Sigmoid colon (tissue), 7 donors: ENCODE results near the gene SEMA5B. TPM values are rescaled to one million over a fixed set of nuclear protein-coding genes. Genes with fewer than 3 reads are reported as not detected.

Experiments
- DNase-seq: peaks from one replicate; pipeline ENCODE4 v3.0.0-alpha.2; 2019
- H3K27ac ChIP-seq, 4 donors: fragments of 200-600 bp; sonication (generic); one replicate each; pipeline ENCODE4 v1.5.1; 2016 to 2019; ENCODE audit warnings: mild to moderate bottlenecking in 1 of 4
- H3K27me3 ChIP-seq, 3 donors: fragments of 200-600 bp; sonication (generic); one replicate each; pipeline ENCODE4 v1.5.1; 2019; ENCODE audit warnings: mild to moderate bottlenecking in 1 of 3
- H3K36me3 ChIP-seq, 4 donors: fragments of 200-600 bp; sonication (generic); one replicate each; pipeline ENCODE4 v1.5.1; 2016 to 2019
- H3K4me1 ChIP-seq, 4 donors: fragments of 200-600 bp; sonication (generic); one replicate each; pipeline ENCODE4 v1.5.1; 2017 to 2019
- H3K4me3 ChIP-seq, 4 donors: fragments of 200-600 bp; sonication (generic); one replicate each; pipeline ENCODE4 v1.5.1; 2017 to 2019; ENCODE audit warnings: mild to moderate bottlenecking in 2 of 4, moderate library complexity in 1 of 4
- H3K9me3 ChIP-seq, 4 donors: fragments of 200-600 bp in 3 of 4; sonication (generic) in 3 of 4; one replicate each; pipeline versions ENCODE4 v1.5.1 to v1.6.1; 2013 to 2019
- EP300 ChIP-seq, 4 donors: sonication (generic); formaldehyde crosslinking; IDR thresholded peaks; one replicate each; pipeline ENCODE4 v1.6.1; 2017; ENCODE audit warnings: antibody characterized with exemption in 4 of 4
- POLR2A ChIP-seq, 2 donors: fragments of 450-650 bp; IDR thresholded peaks; one replicate each; pipeline ENCODE4 v1.6.1; 2016; ENCODE audit warnings: antibody characterized with exemption in 2 of 2, mild to moderate bottlenecking in 2 of 2, moderate library complexity in 2 of 2
- POLR2AphosphoS5 ChIP-seq, 4 donors: sonication (generic); formaldehyde crosslinking; IDR thresholded peaks; one replicate each; pipeline ENCODE4 v1.6.1; 2017; ENCODE audit warnings: antibody characterized with exemption in 4 of 4
- WGBS, 2 donors: extraction: QIAGEN DNeasy Blood & Tissue Kit; methylation state at CpG; one replicate each; pipeline ENCODE4 v1.1.7; 2013; 5-methylcytosine and 5-hydroxymethylcytosine counted together
- intact Hi-C: fragments of 100-400 bp; cut with DNase I; formaldehyde crosslinking; loops from one replicate; pipeline ENCODE4 v1.15.1; 2023
- polyA plus RNA-seq, 3 donors: library from polyadenylated mRNA; stranded (reverse); fragments of 200-250 nt; gene quantifications; one replicate each; pipeline ENCODE4 v1.2.3, GENCODE V29; 2013
- total RNA-seq, 4 donors: library from RNA; depleted of rRNA; stranded (reverse); fragments of >200 nt; gene quantifications; one replicate each; pipeline ENCODE4 v1.1.0, GENCODE V29; 2016
- TF ChIP-seq, protein P1 (sequence below), 4 experiments: fragments of 450-650 bp in 3 of 4; fragments of 200-600 bp in 1 of 4; IDR thresholded peaks; one replicate each; pipeline ENCODE4 v1.5.1; 2016 to 2019; ENCODE audit warnings: antibody characterized with exemption in 4 of 4, mild to moderate bottlenecking in 3 of 4, moderate library complexity in 2 of 4
- donor health status: healthy with polysubstance abuse.
- donor health status: Bipolar disorder and iron deficiency.
- donor health status: healthy.

The SEMA5B gene
- total and polyA plus RNA-seq, 7 donors, result 0.36 to 0.69 (median 0.55) TPM; not detected in 2

DNA sequence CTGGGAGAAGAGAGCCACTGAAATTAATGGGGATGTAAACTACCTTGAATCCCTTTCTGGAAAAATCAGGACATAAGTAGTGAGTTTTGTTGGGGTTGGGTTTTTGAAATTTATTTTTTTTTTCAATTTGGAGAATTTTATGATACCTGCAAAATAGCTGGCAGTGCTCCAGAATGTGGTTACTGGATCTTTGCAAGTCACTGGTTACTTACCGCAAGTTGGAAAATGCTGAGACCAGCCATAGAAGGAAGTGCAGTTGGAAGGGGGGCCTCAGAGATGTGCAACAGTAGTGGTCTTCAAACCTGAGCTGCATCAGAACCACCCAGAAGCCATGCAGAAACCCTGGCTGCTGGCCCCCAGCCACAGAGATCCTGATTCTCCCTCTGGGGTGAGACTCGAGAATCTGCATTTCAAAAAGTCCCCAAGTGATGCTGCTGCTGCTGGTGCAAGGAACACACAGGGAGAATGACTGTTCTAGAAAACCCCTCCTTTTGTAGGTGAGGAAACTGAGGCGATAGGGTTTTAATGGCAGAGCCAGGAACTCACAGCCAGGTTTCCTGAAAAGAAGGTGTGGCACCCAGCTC lies 39.7 kb downstream of the SEMA5B start:
- Histone ChIP-seq H3K27me3 (peaks cover 0 to 9% (median 0%) of the 10 kb centered on the region in 3 donors), H3K9me3 (no peaks in the 10 kb centered on the region), H3K4me1 (peaks cover 0 to 8% (median 2%) of the 10 kb centered on the region in 4 donors), H3K27ac (no peak overlapping the region), H3K4me3 (no peak overlapping the region), H3K36me3 (no peaks in the 10 kb centered on the region)
- DNase-seq, result no peak
- TF ChIP-seq POLR2AphosphoS5 (IDR thresholded peaks at IDR 0.05), result no peak
- TF ChIP-seq, protein P1, sequence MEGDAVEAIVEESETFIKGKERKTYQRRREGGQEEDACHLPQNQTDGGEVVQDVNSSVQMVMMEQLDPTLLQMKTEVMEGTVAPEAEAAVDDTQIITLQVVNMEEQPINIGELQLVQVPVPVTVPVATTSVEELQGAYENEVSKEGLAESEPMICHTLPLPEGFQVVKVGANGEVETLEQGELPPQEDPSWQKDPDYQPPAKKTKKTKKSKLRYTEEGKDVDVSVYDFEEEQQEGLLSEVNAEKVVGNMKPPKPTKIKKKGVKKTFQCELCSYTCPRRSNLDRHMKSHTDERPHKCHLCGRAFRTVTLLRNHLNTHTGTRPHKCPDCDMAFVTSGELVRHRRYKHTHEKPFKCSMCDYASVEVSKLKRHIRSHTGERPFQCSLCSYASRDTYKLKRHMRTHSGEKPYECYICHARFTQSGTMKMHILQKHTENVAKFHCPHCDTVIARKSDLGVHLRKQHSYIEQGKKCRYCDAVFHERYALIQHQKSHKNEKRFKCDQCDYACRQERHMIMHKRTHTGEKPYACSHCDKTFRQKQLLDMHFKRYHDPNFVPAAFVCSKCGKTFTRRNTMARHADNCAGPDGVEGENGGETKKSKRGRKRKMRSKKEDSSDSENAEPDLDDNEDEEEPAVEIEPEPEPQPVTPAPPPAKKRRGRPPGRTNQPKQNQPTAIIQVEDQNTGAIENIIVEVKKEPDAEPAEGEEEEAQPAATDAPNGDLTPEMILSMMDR (IDR thresholded peaks at IDR 0.05), result no peak
- intact Hi-C loops, result no loop called here
- WGBS, 2 donors, result 54 to 68% methylated on average over 3 of the region's 3 CpGs

DNA sequence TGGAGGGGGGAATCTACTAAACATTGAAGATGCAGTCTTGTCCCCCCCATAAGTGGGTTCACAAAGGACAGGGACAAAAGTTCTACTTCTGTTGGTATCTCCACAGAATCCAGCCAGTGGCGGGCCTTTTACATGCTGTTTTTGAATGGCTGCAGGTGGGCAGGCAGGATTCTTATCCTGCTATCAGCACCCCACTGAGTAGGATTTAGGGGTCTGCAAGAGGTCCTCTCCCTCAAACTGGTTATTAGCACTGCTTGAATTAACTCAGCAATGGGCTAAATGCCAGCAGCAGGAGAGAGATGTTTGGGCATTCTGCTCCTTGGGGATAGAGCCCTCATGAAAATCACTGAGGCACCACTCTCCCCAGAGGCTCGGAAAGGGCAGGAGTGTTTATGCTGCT lies 40.3 kb downstream of the SEMA5B start:
- WGBS, 2 donors, result 86 to 90% methylated on average over 2 of the region's 2 CpGs
- Histone ChIP-seq H3K4me1 (peaks cover 0 to 10% (median 3%) of the 10 kb centered on the region in 4 donors), H3K27ac (no peak overlapping the region), H3K9me3 (no peaks in the 10 kb centered on the region), H3K36me3 (no peaks in the 10 kb centered on the region), H3K4me3 (no peak overlapping the region), H3K27me3 (peaks cover 0 to 9% (median 0%) of the 10 kb centered on the region in 3 donors)
- intact Hi-C loops, result no loop called here
- TF ChIP-seq POLR2A (IDR thresholded peaks at IDR 0.05), result no peak
- TF ChIP-seq EP300 (IDR thresholded peaks at IDR 0.05), result no peak
- no peak for TF ChIP-seq POLR2AphosphoS5 (IDR thresholded peaks at IDR 0.05)
- TF ChIP-seq, protein P1 (IDR thresholded peaks at IDR 0.05), result no peak
- DNase-seq, result no peak

DNA sequence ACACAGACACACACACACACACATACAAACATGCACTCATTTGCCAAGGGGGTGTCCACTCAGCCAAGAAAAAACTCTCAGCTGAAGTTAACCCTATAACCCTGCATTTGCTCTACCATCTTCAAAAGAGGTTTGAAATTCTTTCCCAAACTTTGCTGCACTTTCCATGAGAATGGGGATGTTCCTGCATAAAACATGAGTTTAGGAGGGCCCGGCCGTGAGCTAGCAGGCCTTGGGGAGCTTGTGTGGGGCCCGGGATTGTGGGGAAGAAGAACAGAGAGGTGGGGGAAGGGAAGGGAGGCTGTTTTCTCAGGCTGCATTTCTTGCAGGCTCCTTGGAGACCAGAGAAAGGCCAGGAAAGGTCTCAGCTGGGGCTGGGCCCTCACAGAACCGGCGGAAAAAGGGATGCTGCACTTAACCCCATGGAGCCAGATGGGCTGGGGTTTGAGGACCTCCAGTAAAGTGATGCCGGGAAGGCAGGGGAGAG lies 40.8 kb downstream of the SEMA5B start:
- H3K27me3 ChIP-seq, result peaks cover 0 to 9% (median 0%) of the 10 kb centered on the region in 3 donors
- no peak overlapping the region for H3K4me3 ChIP-seq
- H3K4me1 ChIP-seq, result peaks cover 0 to 11% (median 3%) of the 10 kb centered on the region in 4 donors
- no peak for DNase-seq
- no peaks in the 10 kb centered on the region for H3K36me3 ChIP-seq
- H3K9me3 ChIP-seq, result no peaks in the 10 kb centered on the region
- TF ChIP-seq POLR2A (IDR thresholded peaks at IDR 0.05) (no peak), POLR2AphosphoS5 (IDR thresholded peaks at IDR 0.05) (no peak), EP300 (IDR thresholded peaks at IDR 0.05) (no peak)
- TF ChIP-seq, protein P1 (IDR thresholded peaks at IDR 0.05), result no peak
- WGBS, 2 donors, result 72 to 79% methylated on average over 6 of the region's 6 CpGs
- intact Hi-C loops, result no loop called here
- H3K27ac ChIP-seq, result no peak overlapping the region

DNA sequence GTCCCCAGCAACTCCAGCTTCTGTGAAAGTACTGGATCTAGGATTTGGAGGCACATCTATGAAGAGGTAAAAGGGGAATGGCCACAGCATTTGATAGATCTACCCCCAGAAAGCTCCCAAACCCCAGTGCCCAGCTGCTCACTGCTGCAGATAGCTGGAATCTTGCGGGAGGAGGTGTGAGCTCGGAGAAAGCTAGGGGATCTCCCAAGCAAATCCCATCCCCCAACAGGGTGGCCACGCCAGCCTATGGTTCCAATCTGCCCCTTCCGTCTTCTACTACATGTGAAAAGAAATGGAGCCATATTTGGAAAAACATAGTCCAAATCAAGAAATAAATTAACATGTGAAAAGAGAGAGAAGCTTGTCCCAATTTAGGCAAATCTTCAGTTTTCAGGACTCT lies 42.0 kb downstream of the SEMA5B start:
- Histone ChIP-seq H3K4me3 (no peak overlapping the region), H3K27ac (no peak overlapping the region), H3K36me3 (no peaks in the 10 kb centered on the region), H3K4me1 (peaks cover 0 to 11% (median 3%) of the 10 kb centered on the region in 4 donors), H3K27me3 (peaks cover 0 to 9% (median 0%) of the 10 kb centered on the region in 3 donors), H3K9me3 (no peaks in the 10 kb centered on the region)
- TF ChIP-seq, protein P1 (IDR thresholded peaks at IDR 0.05), result no peak
- no peak for TF ChIP-seq POLR2AphosphoS5 (IDR thresholded peaks at IDR 0.05)
- TF ChIP-seq POLR2A (IDR thresholded peaks at IDR 0.05), result no peak
- TF ChIP-seq EP300 (IDR thresholded peaks at IDR 0.05), result no peak
- intact Hi-C loops, result no loop called here
- no peak for DNase-seq
- WGBS, 2 donors, result 90 to 93% methylated on average over 4 of the region's 4 CpGs

DNA sequence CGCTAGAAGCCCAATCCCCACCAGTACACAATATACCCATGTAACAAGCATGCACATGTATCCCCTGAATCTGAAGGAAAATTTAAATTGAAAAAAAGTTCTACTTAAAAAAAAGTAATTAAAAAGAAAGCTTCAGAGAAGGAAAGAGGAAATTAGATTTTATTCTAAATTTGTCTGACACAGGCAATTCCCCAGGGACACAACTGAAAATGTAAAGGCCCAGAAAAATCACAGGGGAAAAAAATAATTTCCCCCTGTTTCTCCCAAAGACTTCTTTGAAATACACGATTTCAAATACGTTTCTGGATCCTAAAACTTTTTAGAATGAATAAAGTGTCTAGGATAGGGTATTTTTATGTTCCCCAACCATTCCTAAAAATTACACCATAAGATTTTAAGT lies 42.9 kb downstream of the SEMA5B start:
- Histone ChIP-seq H3K4me1 (peaks cover 0 to 11% (median 3%) of the 10 kb centered on the region in 4 donors), H3K36me3 (no peaks in the 10 kb centered on the region), H3K4me3 (no peak overlapping the region), H3K27me3 (peaks cover 0 to 9% (median 0%) of the 10 kb centered on the region in 3 donors), H3K27ac (no peak overlapping the region), H3K9me3 (no peaks in the 10 kb centered on the region)
- DNase-seq, result no peak
- WGBS, 2 donors, result 70 to 93% methylated on average over 3 of the region's 3 CpGs
- TF ChIP-seq POLR2AphosphoS5 (IDR thresholded peaks at IDR 0.05) (no peak), EP300 (IDR thresholded peaks at IDR 0.05) (no peak), POLR2A (IDR thresholded peaks at IDR 0.05) (no peak)
- TF ChIP-seq, protein P1 (IDR thresholded peaks at IDR 0.05), result no peak
- intact Hi-C loops, result no loop called here
